Measurements from ENCODE around the gene ATL2. TPM values are rescaled to one million over a fixed set of nuclear protein-coding genes. Genes with fewer than 3 reads are reported as not detected.

ATL2 gene
- total RNA-seq, 4 donors from 2014 or later, result 147 to 220 (median 187) TPM

Other genes with a start within 250 kb of the ATL2 start
- 10 to 100 TPM; 20.5 to 37.9 (median 26.8) TPM for gene HNRNPLL, start 225.7 kb upstream of the ATL2 start, total RNA-seq